Measurements from ENCODE around the gene RNF115. TPM values are rescaled to one million over a fixed set of nuclear protein-coding genes. Genes with fewer than 3 reads are reported as not detected.

The RNF115 gene
- total and polyA plus RNA-seq, 2 of the 8 experiments (the other 6 are each of a cell fraction or from before 2014, with no cell fraction given): 4.7 to 10.8 TPM

- Histone ChIP-seq H2BK120ac (replicated peaks; ENCODE audit: low read depth, low read length) (no peak within 1 kb of the TSS), H3K36me3 (ENCODE audit: control insufficient read depth in 2 of 4, insufficient read depth in 4 of 4, low read length in 3 of 4) (no peaks in the 10 kb centered on the region), H3K4me1 (replicated peaks in 1 of 4; ENCODE audit: control insufficient read depth in 3 of 4, insufficient read depth in 4 of 4, low read length in 3 of 4) (peaks cover 0 to 10% (median 5%) of the 10 kb centered on the region in 4 experiments; a peak in 6 of 7 replicates), H3K9ac (replicated peaks in 1 of 4; ENCODE audit: extremely low read depth in 1 of 4, low read depth in 3 of 4, low read length in 3 of 4) (no peak within 1 kb of the TSS), H3K56ac (replicated peaks; ENCODE audit: insufficient read length, low read depth, low read length) (no peak within 1 kb of the TSS), H4K20me1 (replicated peaks in 1 of 2; ENCODE audit: control insufficient read depth in 1 of 2, insufficient read depth in 2 of 2, low read length in 2 of 2) (no peaks in the 10 kb centered on the region), H2AK5ac (ENCODE audit: low read depth, low read length) (no peak within 1 kb of the TSS), H3K14ac (ENCODE audit: insufficient read length) (no peak within 1 kb of the TSS), H4K91ac (replicated peaks; ENCODE audit: insufficient read length, low read length) (no peak within 1 kb of the TSS), H3K79me1 (ENCODE audit: low read depth, low read length) (no peaks in the 10 kb centered on the region), H3K79me2 (ENCODE audit: control insufficient read depth in 1 of 2, insufficient read depth in 2 of 2, low read length in 2 of 2) (no peaks in the 10 kb centered on the region), H3K4ac (replicated peaks; ENCODE audit: insufficient read length, low read depth, low read length) (no peak within 1 kb of the TSS), H2AFZ (ENCODE audit: low read length) (peak within 1 kb of the TSS; percentile 63), H2BK20ac (ENCODE audit: low read length) (0 out of 2 replicates have a peak within 1 kb of the TSS, but pooled peaks have one; percentile 41), H3K4me2 (ENCODE audit: insufficient read depth in 1 of 2, low read depth in 2 of 2, low read length in 2 of 2) (no peak within 1 kb of the TSS), H2BK5ac (ENCODE audit: low read depth, low read length) (0 out of 2 replicates have a peak within 1 kb of the TSS, but pooled peaks have one; percentile 10), H3K27ac (ENCODE audit: low read depth, low read length) (no peak within 1 kb of the TSS), H3K18ac (ENCODE audit: extremely low read depth, low read length) (no peak within 1 kb of the TSS), H3K23ac (ENCODE audit: insufficient read length) (no peak within 1 kb of the TSS), H2BK12ac (ENCODE audit: low read depth, low read length) (no peak within 1 kb of the TSS), H2BK15ac (ENCODE audit: low read length) (no peak within 1 kb of the TSS), H3K23me2 (ENCODE audit: low read depth, low read length) (no peaks in the 10 kb centered on the region), H3K9me3 (ENCODE audit: insufficient read depth in 2 of 2, low read depth in 1 of 2, low read length in 1 of 2) (no peaks in the 10 kb centered on the region), H3K27me3 (replicated peaks in 1 of 4; ENCODE audit: control insufficient read depth in 3 of 4, extremely low read depth in 1 of 4, insufficient read depth in 3 of 4, low read length in 3 of 4) (no peaks in the 10 kb centered on the region), H4K8ac (ENCODE audit: extremely low read depth, insufficient read depth, low read length) (no peak within 1 kb of the TSS; the same call in 1 of the 2 replicates), H3K4me3 (ENCODE audit: extremely low read depth in 1 of 4, insufficient read depth in 2 of 4, low read depth in 3 of 4, low read length in 4 of 4) (no peak within 1 kb of the TSS), H4K5ac (ENCODE audit: insufficient read length, low read depth, low read length) (no peak within 1 kb of the TSS)
- WGBS, 2 experiments (ENCODE audit: extremely low coverage in 1 of 2, insufficient coverage in 1 of 2, insufficient read length in 1 of 2, insufficient replicate concordance in 2 of 2, low coverage in 1 of 2, low lambda C conversion rate in 2 of 2, missing lambda C conversion rate in 1 of 2): 79% methylated on average over 9 of the region's 9 CpGs; no CpG with 5 or more reads in 1 of the 2 experiments
- no peak for FAIRE-seq
- no peak for DNase-seq (ENCODE audit: low read depth in 1 of 2, low spot score in 2 of 2)
- ChIA-PET CTCF (ENCODE audit: partially characterized antibody) (no interaction called here), POLR2A (ENCODE audit: partially characterized antibody) (interaction anchor here (1.9 kb wide), 1 partner anchor 9 kb away, joined by 4 read pairs; no protein-coding TSS in a partner anchor)
- TF ChIP-seq E2F6 (IDR thresholded peaks at IDR 0.05) (no peak), TBP (IDR thresholded peaks at IDR 0.05; ENCODE audit: low read depth, low read length) (no peak), ASH2L (IDR thresholded peaks at IDR 0.05; ENCODE audit: low read length) (no peak), KDM1A (IDR thresholded peaks at IDR 0.05; ENCODE audit: borderline replicate concordance, low read length) (no peak), SIX5 (IDR thresholded peaks at IDR 0.05; ENCODE audit: low read depth, low read length) (no peak), EZH2 (IDR thresholded peaks at IDR 0.05; ENCODE audit: low read depth, low read length, severe bottlenecking) (no peak), MAX (IDR thresholded peaks at IDR 0.05) (no peak), CEBPB (IDR thresholded peaks at IDR 0.05; ENCODE audit: low read depth, low read length) (no peak), SUZ12 (IDR thresholded peaks at IDR 0.05; ENCODE audit: low read length) (no peak), TAF1 (IDR thresholded peaks at IDR 0.05; ENCODE audit: low read depth, low read length) (no peak)
- TF ChIP-seq, protein P1, sequence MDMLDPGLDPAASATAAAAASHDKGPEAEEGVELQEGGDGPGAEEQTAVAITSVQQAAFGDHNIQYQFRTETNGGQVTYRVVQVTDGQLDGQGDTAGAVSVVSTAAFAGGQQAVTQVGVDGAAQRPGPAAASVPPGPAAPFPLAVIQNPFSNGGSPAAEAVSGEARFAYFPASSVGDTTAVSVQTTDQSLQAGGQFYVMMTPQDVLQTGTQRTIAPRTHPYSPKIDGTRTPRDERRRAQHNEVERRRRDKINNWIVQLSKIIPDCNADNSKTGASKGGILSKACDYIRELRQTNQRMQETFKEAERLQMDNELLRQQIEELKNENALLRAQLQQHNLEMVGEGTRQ (IDR thresholded peaks at IDR 0.05; ENCODE audit: low read length): no peak
These were observed 116.6 kb downstream of the RNF115 start, which contains the start of gene PDZK1 for GRCh38 chr1:145707183-145707867. TSS of gene PDZK1 (minus strand) at chr1:145707368. CDS start at chr1:145688021, 19,347 bp downstream.

Measured in H1 (cell line).